ENCODE data around the gene PLA2G5.

PLA2G5 gene

GRCh38 chr1:20070357-20070756 lies 363 bp downstream of the PLA2G5 start:
- no peak for DNase-seq

- no peak for DNase-seq
Measured at GRCh38 chr1:20071416-20071815, 1.4 kb downstream of the PLA2G5 start.

- DNase-seq, result no peak
Measured at GRCh38 chr1:20072771-20073170, 2.8 kb downstream of the PLA2G5 start.

GRCh38 chr1:20073256-20073655 lies 3.3 kb downstream of the PLA2G5 start:
- DNase-seq, result no peak

- DNase-seq, result no peak
Measured at GRCh38 chr1:20074055-20074724, 4.2 kb downstream of the PLA2G5 start.

GRCh38 chr1:20074725-20075171 lies 4.8 kb downstream of the PLA2G5 start:
- DNase-seq, result no peak

- DNase-seq, result no peak
Measured at GRCh38 chr1:20075345-20075744, 5.4 kb downstream of the PLA2G5 start.

GRCh38 chr1:20076223-20076622 lies 6.2 kb downstream of the PLA2G5 start:
- DNase-seq, result no peak

GRCh38 chr1:20076710-20077461 lies 6.9 kb downstream of the PLA2G5 start:
- no peak for DNase-seq

- DNase-seq, result no peak
Measured at GRCh38 chr1:20078171-20078651, 8.2 kb downstream of the PLA2G5 start.

- no peak for DNase-seq
Measured at GRCh38 chr1:20078711-20079110, 8.7 kb downstream of the PLA2G5 start.

GRCh38 chr1:20079661-20080305 lies 9.8 kb downstream of the PLA2G5 start:
- DNase-seq, result no peak

GRCh38 chr1:20080441-20081352 lies 10.7 kb downstream of the PLA2G5 start:
- DNase-seq, result no peak

GRCh38 chr1:20081353-20081810 lies 11.4 kb downstream of the PLA2G5 start:
- DNase-seq, result no peak

- no peak for DNase-seq
Measured at GRCh38 chr1:20082772-20083171, 12.8 kb downstream of the PLA2G5 start.

- no peak for DNase-seq
Measured at GRCh38 chr1:20083178-20083944, 13.4 kb downstream of the PLA2G5 start.

GRCh38 chr1:20086800-20087199 lies 16.8 kb downstream of the PLA2G5 start:
- no peak for DNase-seq

- DNase-seq, result no peak
Measured at GRCh38 chr1:20087668-20088067, 17.7 kb downstream of the PLA2G5 start.

- no peak for DNase-seq
Measured at GRCh38 chr1:20089328-20090077, 19.5 kb downstream of the PLA2G5 start.

- DNase-seq, result no peak
Measured at GRCh38 chr1:20090119-20090518, 20.1 kb downstream of the PLA2G5 start.

- no peak for DNase-seq
Measured at GRCh38 chr1:20090641-20091040, 20.6 kb downstream of the PLA2G5 start.

Data from stimulated activated naive CD4-positive, alpha-beta T cell (primary cell).